Activated T-cell treated with anti-CD3 and anti-CD28 coated beads, Interleukin-2, amount 50 U/mL, for 4 hours (primary cell): ENCODE results near the gene ACIN1. TPM values are rescaled to one million over a fixed set of nuclear protein-coding genes. Genes with fewer than 3 reads are reported as not detected.
"Not testable (repeated sequence)": the region's sequence is repeated elsewhere in the genome, so short reads cannot be mapped to it uniquely, and the experiment has no call there.

Experiments used
- ATAC-seq, 2 donors: fragments of 200-7000 bp; cut with Tn5 transposase; one replicate each; pipeline ENCODE4 v1.10.0; 2021
- DNase-seq: peaks from one replicate; pipeline ENCODE4 v3.0.0-alpha.2; 2020
- H3K27me3 Mint-ChIP-seq: one replicate; pipeline ENCODE4 v1.8.0; 2021; ENCODE audit warnings: low read depth, mixed read lengths
- H3K36me3 Mint-ChIP-seq: one replicate; pipeline ENCODE4 v1.8.0; 2022; ENCODE audit warnings: mixed read lengths; ENCODE audit not compliant: insufficient read depth
- H3K4me1 Mint-ChIP-seq: one replicate; pipeline ENCODE4 v1.8.0; 2021; ENCODE audit warnings: low read depth, mixed read lengths
- H3K4me3 Mint-ChIP-seq: one replicate; pipeline ENCODE4 v1.8.0; 2021; ENCODE audit warnings: mild to moderate bottlenecking, moderate library complexity, mixed read lengths
- H3K9me3 Mint-ChIP-seq: one replicate; pipeline ENCODE4 v1.8.0; 2021; ENCODE audit warnings: mixed read lengths
- total RNA-seq, 3 donors: library from RNA; stranded (reverse); gene quantifications; one replicate each; pipeline ENCODE4 v1.2.1, GENCODE V29; 2021

Gene ACIN1
- total RNA-seq, 3 donors from 2014 or later: 195 to 200 (median 196) TPM

GRCh38 chr14:23028799-23029198 is 66.1 kb downstream of the ACIN1 start:
- Mint-ChIP-seq H3K27me3 (no peaks in the 10 kb centered on the region), H3K9me3 (no peaks in the 10 kb centered on the region), H3K36me3 (peaks cover 56% of the 10 kb centered on the region), H3K4me1 (peaks cover 53% of the 10 kb centered on the region), H3K4me3 (peak overlapping the region; percentile 58)
- peak; percentile 69 to 75 for ATAC-seq
- no peak for DNase-seq

DNA sequence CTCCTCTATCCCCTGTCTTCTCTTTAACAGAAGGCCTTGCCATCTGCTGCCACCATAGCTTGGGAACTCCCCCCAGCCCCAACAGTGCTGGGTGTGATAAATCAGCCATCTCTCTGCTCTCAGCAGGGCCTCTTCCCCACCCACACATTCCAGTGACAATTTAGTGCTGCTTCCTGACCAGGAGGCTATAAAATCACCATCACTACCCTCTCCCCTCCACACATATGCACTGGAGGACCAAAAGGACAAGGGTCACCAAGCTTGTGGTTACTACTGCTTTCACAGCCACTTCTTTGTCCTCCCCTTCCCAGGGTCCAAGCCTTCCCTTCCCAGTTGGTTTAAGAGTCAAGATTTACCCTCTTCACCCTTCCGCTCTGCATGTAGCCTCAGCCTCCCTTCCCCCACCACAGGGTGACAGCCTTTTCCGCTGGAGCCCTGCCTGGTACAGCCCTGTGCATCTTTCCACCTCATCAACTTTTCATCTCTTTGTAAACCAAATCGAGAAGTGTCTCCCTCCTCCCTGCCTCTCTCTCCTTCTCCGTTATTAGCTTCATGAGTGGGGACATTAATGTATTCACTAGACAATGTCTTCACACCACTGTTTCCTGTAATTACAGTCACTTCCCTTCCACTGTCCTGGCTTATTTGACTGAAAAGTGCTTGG is 69.7 kb downstream of the ACIN1 start:
- Mint-ChIP-seq H3K9me3 (no peaks in the 10 kb centered on the region), H3K4me1 (peaks cover 60% of the 10 kb centered on the region), H3K4me3 (no peak overlapping the region), H3K36me3 (peaks cover 41% of the 10 kb centered on the region), H3K27me3 (no peaks in the 10 kb centered on the region)
- DNase-seq (no peak), ATAC-seq (peak; percentile 33 to 42)

- H3K36me3 Mint-ChIP-seq: peaks cover 41% of the 10 kb centered on the region
- H3K9me3 Mint-ChIP-seq: no peaks in the 10 kb centered on the region
- ATAC-seq (peak in 1 of 2 donors; percentile 46), DNase-seq (no peak)
- no peak overlapping the region for H3K4me3 Mint-ChIP-seq
- H3K4me1 Mint-ChIP-seq: peaks cover 62% of the 10 kb centered on the region
- H3K27me3 Mint-ChIP-seq: no peaks in the 10 kb centered on the region
Measured at GRCh38 chr14:23024612-23025075, 70.3 kb downstream of the ACIN1 start.

- H3K4me3 Mint-ChIP-seq: no peak overlapping the region
- no peaks in the 10 kb centered on the region for H3K27me3 Mint-ChIP-seq
- peaks cover 54% of the 10 kb centered on the region for H3K4me1 Mint-ChIP-seq
- no peak for DNase-seq
- ATAC-seq: no peak
- H3K9me3 Mint-ChIP-seq: no peaks in the 10 kb centered on the region
- H3K36me3 Mint-ChIP-seq: peaks cover 33% of the 10 kb centered on the region
Measured at GRCh38 chr14:23023795-23024152, 71.2 kb downstream of the ACIN1 start.

GRCh38 chr14:23023022-23023794 is 71.7 kb downstream of the ACIN1 start:
- H3K27me3 Mint-ChIP-seq: no peaks in the 10 kb centered on the region
- no peak for DNase-seq
- H3K4me1 Mint-ChIP-seq: peaks cover 50% of the 10 kb centered on the region
- ATAC-seq: peak in 1 of 2 donors; percentile 32
- peaks cover 29% of the 10 kb centered on the region for H3K36me3 Mint-ChIP-seq
- no peaks in the 10 kb centered on the region for H3K9me3 Mint-ChIP-seq
- peak overlapping the region; percentile 9 for H3K4me3 Mint-ChIP-seq

DNA sequence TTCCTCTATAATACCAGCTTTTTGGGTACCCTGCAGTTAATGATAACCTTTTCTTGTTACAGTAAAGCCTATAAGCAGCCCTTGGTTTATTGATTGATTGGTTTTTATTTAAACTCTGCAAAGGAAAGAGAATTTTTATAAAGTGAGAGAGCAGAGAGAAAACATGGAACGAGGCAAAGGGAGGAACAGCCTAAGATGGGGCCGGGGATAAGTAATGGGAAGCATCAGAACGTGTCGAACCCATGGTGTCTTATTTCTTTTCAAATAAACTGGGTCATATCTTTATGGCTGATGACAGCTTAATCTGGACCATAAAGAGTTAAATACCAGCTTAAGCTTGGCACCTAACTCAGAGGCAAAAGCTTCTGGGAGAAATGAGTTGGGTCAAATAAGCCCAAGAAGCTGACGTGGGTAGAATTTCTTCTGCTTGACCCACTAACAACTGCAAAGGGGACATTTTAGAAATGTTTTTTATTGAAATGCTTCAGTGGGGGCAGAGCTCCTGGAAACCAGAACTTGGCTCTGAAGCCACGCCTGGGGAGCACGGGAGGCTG is 73.0 kb downstream of the ACIN1 start:
- ATAC-seq (no peak), DNase-seq (no peak)
- no peaks in the 10 kb centered on the region for H3K9me3 Mint-ChIP-seq
- no peaks in the 10 kb centered on the region for H3K27me3 Mint-ChIP-seq
- H3K4me1 Mint-ChIP-seq: peaks cover 43% of the 10 kb centered on the region
- no peak overlapping the region for H3K4me3 Mint-ChIP-seq
- H3K36me3 Mint-ChIP-seq: peaks cover 22% of the 10 kb centered on the region

- ATAC-seq (no peak), DNase-seq (no peak)
- Mint-ChIP-seq H3K36me3 (peaks cover 22% of the 10 kb centered on the region), H3K9me3 (no peaks in the 10 kb centered on the region), H3K27me3 (no peaks in the 10 kb centered on the region), H3K4me3 (peak overlapping the region; percentile 51), H3K4me1 (peaks cover 43% of the 10 kb centered on the region)
Measured at GRCh38 chr14:23021434-23021833, 73.5 kb downstream of the ACIN1 start.

DNA sequence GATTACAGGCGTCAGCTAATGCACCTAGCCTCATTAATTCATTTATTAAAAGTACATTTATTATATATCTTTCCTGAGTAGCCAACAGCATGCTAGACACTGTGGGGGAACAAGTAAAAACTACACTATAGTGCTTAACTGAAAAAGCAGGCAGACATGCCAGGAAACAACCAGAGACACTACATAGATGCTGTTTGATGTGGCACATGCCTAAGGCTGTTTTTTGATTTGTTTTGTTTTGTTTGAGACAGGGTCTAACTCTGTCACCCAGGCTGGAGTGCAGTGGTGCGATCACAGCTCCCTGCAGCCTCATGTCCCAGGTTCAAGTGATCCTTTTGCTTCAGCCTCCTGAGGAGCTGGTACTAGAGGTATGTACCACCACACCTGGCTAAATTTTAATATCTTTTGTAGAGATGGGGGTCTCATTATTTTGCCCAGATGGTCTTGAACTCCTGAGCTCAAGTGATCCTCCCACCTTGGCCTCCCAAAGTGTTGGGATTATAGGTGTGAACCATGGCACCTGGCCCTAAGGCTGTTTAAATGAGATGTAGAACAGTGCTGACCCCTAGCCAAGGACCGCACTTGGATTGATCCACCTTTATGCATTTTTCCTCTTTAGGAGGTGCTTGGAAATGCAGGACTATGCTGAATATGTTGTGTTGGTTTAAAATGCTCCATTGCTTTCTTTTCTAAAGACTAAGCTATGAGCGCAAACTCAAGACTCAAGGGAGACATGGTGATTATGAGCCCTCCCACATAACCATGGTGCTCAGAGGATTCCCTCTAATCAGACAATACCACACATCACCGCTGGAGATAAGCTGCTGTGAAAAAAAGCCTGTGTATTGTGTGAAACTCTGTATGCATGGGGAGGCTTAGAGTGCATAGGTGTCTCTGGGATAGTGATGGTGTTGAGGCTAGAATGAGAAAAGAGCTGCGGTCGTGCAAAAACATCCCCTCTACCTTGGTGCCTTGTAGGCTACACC is 74.5 kb downstream of the ACIN1 start:
- Mint-ChIP-seq H3K27me3 (no peaks in the 10 kb centered on the region), H3K4me3 (peak overlapping the region; percentile 51), H3K36me3 (peaks cover 14% of the 10 kb centered on the region), H3K9me3 (no peaks in the 10 kb centered on the region), H3K4me1 (peaks cover 38% of the 10 kb centered on the region)
- DNase-seq: no peak
- peak; percentile 59 to 68 for ATAC-seq

DNA sequence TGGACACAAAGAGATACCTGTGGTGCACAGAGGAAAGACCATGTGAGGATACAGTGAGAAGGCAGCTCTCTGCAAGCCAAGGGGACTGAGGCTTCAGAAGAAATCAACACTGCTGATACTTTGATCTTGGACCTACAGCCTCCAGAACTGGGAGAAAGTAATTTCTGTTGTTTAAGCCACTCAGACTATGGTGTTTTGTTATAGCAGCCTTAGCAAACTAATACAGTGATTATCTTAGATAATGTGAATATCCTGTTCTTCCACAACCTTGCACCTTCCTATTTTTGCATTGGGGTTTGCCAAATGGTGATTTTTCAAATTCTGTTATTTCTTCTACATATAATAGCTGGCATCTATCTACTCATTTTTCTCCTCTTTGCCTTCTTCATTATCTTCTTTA is 76.8 kb downstream of the ACIN1 start:
- H3K27me3 Mint-ChIP-seq: no peaks in the 10 kb centered on the region
- no peaks in the 10 kb centered on the region for H3K9me3 Mint-ChIP-seq
- DNase-seq (no peak), ATAC-seq (no peak)
- no peak overlapping the region for H3K4me3 Mint-ChIP-seq
- H3K36me3 Mint-ChIP-seq: no peaks in the 10 kb centered on the region
- peaks cover 19% of the 10 kb centered on the region for H3K4me1 Mint-ChIP-seq

GRCh38 chr14:23017091-23017490 is 77.8 kb downstream of the ACIN1 start:
- Mint-ChIP-seq H3K27me3 (no peaks in the 10 kb centered on the region), H3K4me1 (peaks cover 14% of the 10 kb centered on the region), H3K9me3 (no peaks in the 10 kb centered on the region), H3K36me3 (no peaks in the 10 kb centered on the region), H3K4me3 (no peak overlapping the region)
- ATAC-seq (no peak), DNase-seq (no peak)

DNA sequence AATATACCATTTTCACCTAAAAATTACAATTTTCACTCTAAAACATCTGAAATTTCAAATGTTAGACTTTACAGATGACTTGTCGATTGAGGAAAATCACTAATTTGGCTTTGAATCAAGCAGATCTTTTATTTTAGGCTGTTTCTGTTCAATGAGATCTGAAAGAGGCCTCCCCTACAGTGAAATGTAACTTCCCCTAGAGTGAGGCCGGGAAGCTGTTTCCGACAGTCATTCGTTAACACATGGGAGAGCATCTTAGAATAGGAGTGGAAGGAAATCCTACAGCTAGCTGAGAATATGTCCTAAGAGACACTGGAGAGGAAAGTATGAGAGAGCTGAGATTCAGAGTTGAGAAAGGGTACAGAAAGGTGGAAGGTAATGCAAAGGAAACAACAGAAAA is 79.3 kb downstream of the ACIN1 start:
- Mint-ChIP-seq H3K4me1 (peaks cover 8% of the 10 kb centered on the region), H3K27me3 (no peaks in the 10 kb centered on the region), H3K9me3 (no peaks in the 10 kb centered on the region), H3K4me3 (peak overlapping the region; percentile 36), H3K36me3 (no peaks in the 10 kb centered on the region)
- ATAC-seq (no peak), DNase-seq (no peak)

GRCh38 chr14:23013749-23014054 is 81.2 kb downstream of the ACIN1 start:
- DNase-seq, H3K27me3 Mint-ChIP-seq, H3K4me3 Mint-ChIP-seq, H3K36me3 Mint-ChIP-seq, H3K9me3 Mint-ChIP-seq, ATAC-seq: not testable (repeated sequence)
- peaks cover 21% of the 10 kb centered on the region for H3K4me1 Mint-ChIP-seq

- Mint-ChIP-seq H3K4me3 (no peak overlapping the region), H3K9me3 (no peaks in the 10 kb centered on the region), H3K36me3 (no peaks in the 10 kb centered on the region), H3K27me3 (no peaks in the 10 kb centered on the region), H3K4me1 (peaks cover 25% of the 10 kb centered on the region)
- ATAC-seq: no peak
- DNase-seq: no peak
Measured at GRCh38 chr14:23013054-23013748, 81.7 kb downstream of the ACIN1 start.
